GM12872 (cell line): ENCODE data around the gene FSD1.

ENCODE experiments used
- TF ChIP-seq, protein P1 (sequence below): IDR thresholded peaks from 3 replicates; pipeline ENCODE4 v1.5.1; 2011; ENCODE audit warnings: low read depth, mild to moderate bottlenecking, low read length, moderate library complexity; ENCODE audit not compliant: insufficient read depth

The FSD1 gene

GRCh38 chr19:4366666-4367335 lies 62.4 kb downstream of the FSD1 start:
- TF ChIP-seq, protein P1, sequence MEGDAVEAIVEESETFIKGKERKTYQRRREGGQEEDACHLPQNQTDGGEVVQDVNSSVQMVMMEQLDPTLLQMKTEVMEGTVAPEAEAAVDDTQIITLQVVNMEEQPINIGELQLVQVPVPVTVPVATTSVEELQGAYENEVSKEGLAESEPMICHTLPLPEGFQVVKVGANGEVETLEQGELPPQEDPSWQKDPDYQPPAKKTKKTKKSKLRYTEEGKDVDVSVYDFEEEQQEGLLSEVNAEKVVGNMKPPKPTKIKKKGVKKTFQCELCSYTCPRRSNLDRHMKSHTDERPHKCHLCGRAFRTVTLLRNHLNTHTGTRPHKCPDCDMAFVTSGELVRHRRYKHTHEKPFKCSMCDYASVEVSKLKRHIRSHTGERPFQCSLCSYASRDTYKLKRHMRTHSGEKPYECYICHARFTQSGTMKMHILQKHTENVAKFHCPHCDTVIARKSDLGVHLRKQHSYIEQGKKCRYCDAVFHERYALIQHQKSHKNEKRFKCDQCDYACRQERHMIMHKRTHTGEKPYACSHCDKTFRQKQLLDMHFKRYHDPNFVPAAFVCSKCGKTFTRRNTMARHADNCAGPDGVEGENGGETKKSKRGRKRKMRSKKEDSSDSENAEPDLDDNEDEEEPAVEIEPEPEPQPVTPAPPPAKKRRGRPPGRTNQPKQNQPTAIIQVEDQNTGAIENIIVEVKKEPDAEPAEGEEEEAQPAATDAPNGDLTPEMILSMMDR: no peak

DNA sequence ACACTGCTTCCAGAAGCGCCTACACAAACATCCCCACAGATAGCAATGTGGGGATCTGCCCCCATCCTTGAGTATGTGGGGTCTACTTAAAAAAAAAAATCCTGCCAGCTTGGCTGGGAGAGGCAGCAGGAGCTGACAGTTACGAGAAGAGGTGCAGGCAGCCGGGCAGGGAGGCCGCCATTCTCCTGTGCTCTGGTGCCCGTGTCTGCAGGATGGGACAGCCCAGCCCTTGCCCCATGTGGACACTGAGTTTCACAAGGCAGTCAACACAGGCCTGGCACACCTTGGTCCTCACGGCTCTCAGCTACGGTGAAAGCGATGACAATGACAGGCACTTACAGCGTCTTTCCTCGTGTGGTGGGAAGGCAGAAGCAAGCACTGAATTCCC lies 62.9 kb downstream of the FSD1 start:
- TF ChIP-seq, protein P1: no peak

DNA sequence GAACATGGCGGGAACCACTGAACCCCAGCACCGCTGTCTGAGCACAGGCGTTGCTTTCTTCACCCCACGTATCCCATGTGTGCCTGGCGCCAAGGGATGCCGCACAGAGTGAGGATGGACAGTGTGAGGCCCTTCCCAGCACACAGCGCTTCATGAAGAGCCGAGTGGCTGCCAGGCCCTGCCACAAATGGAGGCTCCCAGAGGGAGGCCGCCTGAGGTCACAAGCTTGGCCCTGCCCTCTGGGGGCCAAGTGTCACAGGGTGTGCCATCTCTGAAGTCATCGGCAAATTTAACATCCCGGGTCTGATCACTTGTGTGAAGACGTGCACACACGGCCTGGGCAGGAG lies 63.4 kb downstream of the FSD1 start:
- TF ChIP-seq, protein P1: no peak

GRCh38 chr19:4368128-4368820 lies 63.9 kb downstream of the FSD1 start:
- TF ChIP-seq, protein P1: no peak

GRCh38 chr19:4369109-4369887 lies 64.9 kb downstream of the FSD1 start:
- TF ChIP-seq, protein P1: no peak

DNA sequence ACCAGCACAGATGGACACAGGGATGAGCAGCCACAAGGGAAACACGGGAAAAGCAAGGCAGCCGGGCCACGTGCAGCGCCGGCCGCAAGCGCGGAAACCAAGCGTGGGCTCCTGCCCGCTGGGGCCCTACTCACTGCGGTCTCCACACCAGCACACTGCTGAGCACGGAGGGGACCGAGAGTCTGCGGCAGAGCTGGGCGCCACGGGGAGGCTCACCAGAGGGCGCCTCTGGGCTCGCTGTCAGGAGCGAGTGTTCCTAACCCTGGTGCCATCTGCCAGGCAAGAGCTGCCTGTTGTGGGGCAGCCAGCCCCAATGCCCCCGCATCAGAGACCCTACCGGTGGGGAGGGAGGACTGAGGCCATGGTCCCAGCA lies 65.5 kb downstream of the FSD1 start:
- TF ChIP-seq, protein P1: peak; percentile 81

- TF ChIP-seq, protein P1: no peak
Measured at GRCh38 chr19:4370418-4371041, 66.1 kb downstream of the FSD1 start.
